Measurements from ENCODE around the gene CPSF6. TPM values are rescaled to one million over a fixed set of nuclear protein-coding genes. Genes with fewer than 3 reads are reported as not detected.
"Not testable (repeated sequence)": the region's sequence is repeated elsewhere in the genome, so short reads cannot be mapped to it uniquely, and the experiment has no call there.

The CPSF6 gene, protein sequence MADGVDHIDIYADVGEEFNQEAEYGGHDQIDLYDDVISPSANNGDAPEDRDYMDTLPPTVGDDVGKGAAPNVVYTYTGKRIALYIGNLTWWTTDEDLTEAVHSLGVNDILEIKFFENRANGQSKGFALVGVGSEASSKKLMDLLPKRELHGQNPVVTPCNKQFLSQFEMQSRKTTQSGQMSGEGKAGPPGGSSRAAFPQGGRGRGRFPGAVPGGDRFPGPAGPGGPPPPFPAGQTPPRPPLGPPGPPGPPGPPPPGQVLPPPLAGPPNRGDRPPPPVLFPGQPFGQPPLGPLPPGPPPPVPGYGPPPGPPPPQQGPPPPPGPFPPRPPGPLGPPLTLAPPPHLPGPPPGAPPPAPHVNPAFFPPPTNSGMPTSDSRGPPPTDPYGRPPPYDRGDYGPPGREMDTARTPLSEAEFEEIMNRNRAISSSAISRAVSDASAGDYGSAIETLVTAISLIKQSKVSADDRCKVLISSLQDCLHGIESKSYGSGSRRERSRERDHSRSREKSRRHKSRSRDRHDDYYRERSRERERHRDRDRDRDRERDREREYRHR
- 24.4 and 35.7 TPM in 2 replicates for total RNA-seq (2014; rRNA removed; shearing (Covaris generic))

DNA sequence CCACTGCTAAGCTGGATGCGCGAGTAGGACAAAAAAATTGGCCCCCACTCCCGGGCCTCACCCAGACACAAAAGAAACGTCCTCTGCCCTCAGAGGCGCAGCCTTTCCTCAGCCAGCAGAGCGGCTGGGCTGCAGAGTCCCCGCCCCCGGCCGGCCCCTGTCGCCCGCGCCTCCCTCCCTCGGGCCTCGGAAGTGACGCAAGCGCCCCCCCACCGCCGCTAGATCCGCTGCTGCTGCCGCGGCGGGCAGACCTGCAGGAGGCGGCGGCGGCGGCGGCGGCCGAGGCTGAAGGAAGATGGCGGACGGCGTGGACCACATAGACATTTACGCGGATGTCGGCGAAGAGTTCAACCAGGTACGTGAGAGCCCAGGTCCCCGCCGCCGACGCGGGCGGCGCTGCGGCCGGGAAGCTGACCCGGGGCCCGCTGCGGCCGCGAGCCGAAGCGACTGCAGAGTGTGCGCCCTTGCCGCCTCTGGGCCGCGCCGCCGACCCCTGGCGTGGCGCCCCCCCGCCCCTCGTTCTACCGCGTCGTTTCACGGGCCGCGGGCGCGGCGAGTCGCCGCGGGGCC, at the start of gene CPSF6:
Gene CPSF6, plus strand, starts transcription at position 218 of the 570 bp plus-strand sequence. Its CDS starts 78 bp downstream, at position 296.
- H3K4me1 ChIP-seq (replicated peaks): peaks cover 5% of the 10 kb centered on the region
- peak within 1 kb of the TSS; percentile 74 for H3K27ac ChIP-seq
- peak within 1 kb of the TSS; percentile 99 for H3K4me3 ChIP-seq
- peak; percentile 86 to 96 for DNase-seq (ENCODE audit: low read depth in 1 of 2, low spot score in 2 of 2)
- no peaks in the 10 kb centered on the region for H3K27me3 ChIP-seq (replicated peaks)
- peaks cover 7% of the 10 kb centered on the region; the same call in 1 of the 2 replicates for H3K9me3 ChIP-seq (replicated peaks)
- H3K36me3 ChIP-seq: peaks cover 15% of the 10 kb centered on the region

DNA sequence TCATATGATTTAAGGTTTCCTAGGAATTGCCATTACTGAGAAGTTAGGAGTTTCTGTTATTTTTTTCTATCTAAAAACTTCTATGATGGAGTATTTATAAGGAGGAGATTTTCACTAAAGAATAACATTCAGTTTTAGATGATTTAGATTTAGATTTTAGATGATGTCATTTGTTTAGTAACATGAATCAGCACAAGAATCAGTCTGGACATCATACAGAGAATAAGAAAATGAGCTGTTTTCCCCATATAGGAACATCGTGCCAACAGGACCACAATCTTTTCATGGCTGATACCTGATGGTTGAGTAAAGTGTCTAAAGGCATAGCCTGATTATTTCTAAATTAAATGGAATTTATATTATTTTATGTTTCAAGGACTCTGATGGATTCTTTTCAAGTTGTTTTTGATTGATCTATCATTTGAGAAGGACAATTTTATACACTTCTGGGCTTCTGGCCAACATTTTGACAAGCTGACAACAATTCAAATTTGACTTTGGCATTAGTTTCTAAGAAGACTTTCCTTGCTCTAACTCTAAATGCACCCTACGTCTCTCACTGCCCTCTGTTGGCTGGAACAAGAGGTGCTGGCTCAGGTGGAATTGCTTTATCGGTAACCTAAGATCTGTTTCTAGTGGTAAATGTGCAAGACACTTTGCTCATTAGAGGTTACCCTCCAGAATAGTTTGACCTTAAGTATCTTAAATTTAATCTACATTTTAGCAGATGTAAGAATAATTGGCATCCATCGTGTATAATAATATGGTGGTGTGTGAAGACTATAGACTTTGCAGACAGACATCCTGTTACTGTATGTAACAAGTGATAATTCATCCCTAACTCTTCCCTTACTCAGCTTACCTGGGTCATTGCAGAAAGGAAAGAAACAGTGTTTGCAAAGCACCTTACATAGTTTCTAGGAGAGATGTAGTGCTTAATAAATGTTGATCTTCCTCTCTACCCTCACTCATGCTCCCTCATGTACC, 42.8 kb upstream of the CPSF6 start:
- no peaks in the 10 kb centered on the region for H3K36me3 ChIP-seq
- H3K27me3 ChIP-seq (replicated peaks): no peaks in the 10 kb centered on the region
- no peak overlapping the region for H3K4me3 ChIP-seq
- DNase-seq (ENCODE audit: low read depth in 1 of 2, low spot score in 2 of 2): no peak
- H3K4me1 ChIP-seq (replicated peaks): no peaks in the 10 kb centered on the region
- H3K9me3 ChIP-seq (replicated peaks): peaks cover 5% of the 10 kb centered on the region; the same call in 1 of the 2 replicates
- H3K27ac ChIP-seq: no peak overlapping the region

DNA sequence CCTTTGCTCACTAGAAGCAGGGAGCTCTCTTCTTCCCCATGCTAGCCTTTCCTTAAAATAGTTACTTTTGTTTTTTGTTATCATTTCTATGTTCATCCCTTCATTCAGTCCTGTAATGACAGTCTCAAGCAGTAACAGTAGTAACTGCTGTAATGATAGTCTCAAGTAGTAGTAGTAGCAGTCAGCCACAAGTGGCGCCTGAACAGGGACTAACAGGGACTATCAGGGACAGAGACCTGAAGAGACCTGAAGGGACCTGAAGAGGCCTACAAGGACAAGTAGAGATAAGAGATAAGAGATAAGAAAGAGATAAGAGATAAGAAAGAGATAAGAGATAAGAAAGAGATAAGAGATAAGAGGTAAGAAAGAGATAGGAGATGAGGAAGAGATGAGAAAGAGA, 39.4 kb upstream of the CPSF6 start:
- H3K4me3 ChIP-seq; H3K27me3 ChIP-seq (replicated peaks); DNase-seq (ENCODE audit: low read depth in 1 of 2, low spot score in 2 of 2); H3K36me3 ChIP-seq; H3K4me1 ChIP-seq (replicated peaks); H3K27ac ChIP-seq; H3K9me3 ChIP-seq (replicated peaks): not testable (repeated sequence)

DNA sequence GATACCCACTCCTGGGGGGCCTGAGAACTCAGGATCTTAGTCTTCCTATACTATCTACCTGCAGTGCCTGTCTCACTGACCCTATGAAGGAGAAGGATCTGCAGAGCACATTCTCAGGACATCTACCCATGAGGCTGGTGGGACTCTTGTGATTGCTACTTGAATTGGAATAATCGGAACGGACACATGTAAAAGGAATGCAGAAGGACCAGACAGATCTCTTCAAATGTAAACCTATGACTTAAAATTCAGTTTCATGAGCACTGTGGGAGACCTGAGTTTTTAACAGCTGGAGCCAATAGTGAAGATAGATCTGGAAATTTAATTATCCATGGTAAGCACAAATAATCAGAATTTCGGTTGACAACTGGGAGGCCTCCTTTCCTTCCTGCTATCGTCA, 35.2 kb upstream of the CPSF6 start:
- Histone ChIP-seq H3K4me3 (no peak overlapping the region), H3K27ac (no peak overlapping the region), H3K27me3 (replicated peaks) (no peaks in the 10 kb centered on the region; the same call in 1 of the 2 replicates), H3K4me1 (replicated peaks) (no peaks in the 10 kb centered on the region), H3K9me3 (replicated peaks) (peaks cover 3% of the 10 kb centered on the region; the same call in 1 of the 2 replicates), H3K36me3 (no peaks in the 10 kb centered on the region)
- DNase-seq (ENCODE audit: low read depth in 1 of 2, low spot score in 2 of 2): no peak

- no peaks in the 10 kb centered on the region; the same call in 1 of the 2 replicates for H3K27me3 ChIP-seq (replicated peaks)
- no peaks in the 10 kb centered on the region for H3K36me3 ChIP-seq
- H3K27ac ChIP-seq: no peak overlapping the region
- no peaks in the 10 kb centered on the region for H3K9me3 ChIP-seq (replicated peaks)
- H3K4me1 ChIP-seq (replicated peaks): no peaks in the 10 kb centered on the region
- no peak for DNase-seq (ENCODE audit: low read depth in 1 of 2, low spot score in 2 of 2)
- H3K4me3 ChIP-seq: no peak overlapping the region
Observed at GRCh38 chr12:69210661-69211060, 28.7 kb upstream of the CPSF6 start.

GRCh38 chr12:69211160-69211559, 28.2 kb upstream of the CPSF6 start:
- Histone ChIP-seq H3K27ac (no peak overlapping the region), H3K4me1 (replicated peaks) (no peaks in the 10 kb centered on the region), H3K9me3 (replicated peaks) (no peaks in the 10 kb centered on the region), H3K27me3 (replicated peaks) (no peaks in the 10 kb centered on the region; the same call in 1 of the 2 replicates), H3K36me3 (no peaks in the 10 kb centered on the region), H3K4me3 (no peak overlapping the region)
- no peak for DNase-seq (ENCODE audit: low read depth in 1 of 2, low spot score in 2 of 2)

GRCh38 chr12:69214169-69214568, 25.2 kb upstream of the CPSF6 start:
- Histone ChIP-seq H3K9me3 (replicated peaks) (no peaks in the 10 kb centered on the region), H3K4me1 (replicated peaks) (no peaks in the 10 kb centered on the region), H3K27me3 (replicated peaks) (0 out of 2 replicates have a peak, but pooled peaks cover 2% of the 10 kb centered on the region), H3K27ac (no peak overlapping the region), H3K4me3 (no peak overlapping the region), H3K36me3 (no peaks in the 10 kb centered on the region)
- DNase-seq (ENCODE audit: low read depth in 1 of 2, low spot score in 2 of 2): no peak

DNA sequence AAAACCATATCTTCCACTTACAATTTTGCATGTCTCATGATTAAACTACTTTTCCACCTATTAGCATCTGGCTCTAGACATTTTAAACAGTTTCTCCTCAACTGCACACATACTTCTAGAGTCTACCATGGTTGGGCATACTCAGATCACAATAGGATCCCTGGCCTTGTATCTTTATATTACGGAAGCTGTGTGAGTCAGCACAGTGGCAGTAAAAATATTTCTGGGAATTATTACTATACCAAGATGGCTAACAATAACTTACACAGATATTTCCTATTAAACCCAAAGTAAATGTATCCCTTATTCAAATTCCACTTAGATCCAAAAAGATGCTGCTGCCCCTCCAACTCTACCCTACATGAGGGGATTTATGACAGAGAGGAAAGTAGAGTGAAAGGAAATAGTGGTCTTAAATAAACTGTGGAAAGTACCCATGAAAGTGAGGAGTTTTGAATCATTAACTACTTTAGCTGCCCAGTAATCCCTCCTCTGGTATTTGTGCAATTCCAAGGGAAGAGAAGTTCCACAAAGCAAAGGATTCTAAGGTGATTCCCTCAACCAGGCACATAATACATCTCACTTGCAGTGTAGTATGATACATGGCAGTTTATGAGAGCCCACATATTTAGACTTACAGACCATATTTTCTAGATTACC, 14.0 kb upstream of the CPSF6 start:
- DNase-seq (ENCODE audit: low read depth in 1 of 2, low spot score in 2 of 2): no peak
- Histone ChIP-seq H3K27me3 (replicated peaks) (no peaks in the 10 kb centered on the region), H3K27ac (no peak overlapping the region), H3K36me3 (no peaks in the 10 kb centered on the region), H3K4me1 (replicated peaks) (no peaks in the 10 kb centered on the region), H3K4me3 (no peak overlapping the region), H3K9me3 (replicated peaks) (no peaks in the 10 kb centered on the region)

DNA sequence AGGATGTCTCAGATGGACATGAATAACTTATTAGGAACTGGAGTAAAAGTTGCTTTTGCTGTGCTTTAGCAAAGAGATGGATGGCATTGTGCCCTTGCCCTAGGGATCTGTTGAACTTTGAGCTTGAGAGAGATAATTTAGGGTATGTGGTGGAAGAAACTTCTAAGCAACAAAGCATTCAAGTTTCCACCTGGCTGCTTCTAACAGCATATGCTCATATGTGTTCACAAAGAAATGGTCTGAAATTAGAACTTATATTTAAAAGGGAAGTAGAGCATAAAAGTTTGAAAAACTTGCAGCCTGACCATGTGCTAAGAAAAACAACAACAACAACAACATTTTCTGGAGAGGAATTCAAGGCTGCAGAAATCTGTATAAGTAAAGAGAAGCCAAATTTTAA, 7.9 kb upstream of the CPSF6 start:
- Histone ChIP-seq H3K36me3 (no peaks in the 10 kb centered on the region), H3K4me1 (replicated peaks) (no peaks in the 10 kb centered on the region), H3K4me3 (no peak overlapping the region), H3K27me3 (replicated peaks) (no peaks in the 10 kb centered on the region), H3K27ac (no peak overlapping the region), H3K9me3 (replicated peaks) (no peaks in the 10 kb centered on the region)
- DNase-seq (ENCODE audit: low read depth in 1 of 2, low spot score in 2 of 2): no peak

- Histone ChIP-seq H3K36me3 (peaks cover 15% of the 10 kb centered on the region), H3K27me3 (replicated peaks) (no peaks in the 10 kb centered on the region), H3K4me3 (peak overlapping the region; percentile 99), H3K9me3 (replicated peaks) (peaks cover 7% of the 10 kb centered on the region; the same call in 1 of the 2 replicates), H3K27ac (peak overlapping the region; percentile 22; the same call in 1 of the 2 replicates), H3K4me1 (replicated peaks) (peaks cover 5% of the 10 kb centered on the region)
- no peak for DNase-seq (ENCODE audit: low read depth in 1 of 2, low spot score in 2 of 2)
Observed at GRCh38 chr12:69238589-69239351, 599 bp upstream of the CPSF6 start.

DNA sequence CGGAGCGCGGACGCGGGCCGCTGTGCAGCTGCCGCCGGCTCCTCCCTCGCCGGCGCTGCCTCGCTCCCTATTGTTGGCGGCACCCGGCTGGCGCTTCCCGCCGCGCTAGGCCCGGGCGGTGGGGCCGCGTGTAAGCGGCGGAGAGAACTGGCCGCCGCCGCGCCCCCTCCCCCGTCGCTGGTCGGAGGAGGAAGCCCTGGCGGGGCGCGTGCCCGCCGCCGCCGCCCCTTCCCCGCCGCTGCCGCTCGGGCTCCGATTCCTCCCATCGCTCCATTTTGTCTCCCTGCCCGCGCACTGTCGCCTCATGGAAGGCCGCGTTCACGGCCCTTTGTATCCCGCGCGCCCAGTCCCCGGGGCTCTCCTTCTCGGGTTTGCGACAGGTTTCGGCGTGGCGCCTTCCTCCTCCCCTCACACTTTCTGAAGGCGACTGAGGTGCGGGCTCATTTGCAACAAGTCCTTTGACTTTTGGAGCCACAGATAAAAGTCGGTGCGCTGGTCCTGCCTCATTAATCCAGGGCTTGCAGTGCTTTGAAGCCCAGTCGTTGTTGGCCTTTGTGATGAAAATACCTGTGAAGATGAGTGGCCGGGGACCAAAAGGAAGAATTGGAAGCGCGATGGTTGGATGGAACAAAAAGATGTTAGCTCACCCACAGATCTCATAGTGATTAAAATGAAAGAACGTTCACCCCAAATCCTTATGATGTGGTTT, 707 bp downstream of the CPSF6 start:
- Histone ChIP-seq H3K4me1 (replicated peaks) (peaks cover 5% of the 10 kb centered on the region), H3K9me3 (replicated peaks) (peaks cover 7% of the 10 kb centered on the region; the same call in 1 of the 2 replicates), H3K27me3 (replicated peaks) (no peaks in the 10 kb centered on the region), H3K4me3 (peak overlapping the region; percentile 99), H3K27ac (peak overlapping the region; percentile 74), H3K36me3 (peaks cover 15% of the 10 kb centered on the region)
- DNase-seq (ENCODE audit: low read depth in 1 of 2, low spot score in 2 of 2): peak; percentile 43 to 50

DNA sequence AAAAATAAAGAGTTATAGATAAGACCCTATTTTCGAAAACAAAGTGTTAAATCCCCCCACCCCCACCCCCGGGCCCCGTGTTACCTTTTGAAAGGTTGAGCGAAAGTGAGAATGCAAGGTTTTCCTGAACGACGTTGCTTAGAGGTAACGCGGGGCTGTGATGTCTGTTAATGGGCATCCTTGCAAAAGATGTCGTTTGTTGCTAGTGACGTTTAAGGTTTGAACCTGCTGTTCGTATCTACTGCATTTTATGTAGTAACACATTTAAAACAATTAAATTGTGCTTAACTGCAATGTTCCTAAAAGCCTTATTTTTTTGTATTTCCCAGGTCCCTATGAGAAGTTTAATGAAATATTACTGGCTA, 1.2 kb downstream of the CPSF6 start:
- DNase-seq (ENCODE audit: low read depth in 1 of 2, low spot score in 2 of 2): no peak
- peaks cover 5% of the 10 kb centered on the region for H3K4me1 ChIP-seq (replicated peaks)
- peaks cover 7% of the 10 kb centered on the region; the same call in 1 of the 2 replicates for H3K9me3 ChIP-seq (replicated peaks)
- peak overlapping the region; percentile 99 for H3K4me3 ChIP-seq
- H3K27me3 ChIP-seq (replicated peaks): no peaks in the 10 kb centered on the region
- H3K27ac ChIP-seq: no peak overlapping the region
- H3K36me3 ChIP-seq: peaks cover 15% of the 10 kb centered on the region
